AG08395 (cell line): ENCODE results near the gene VCX3B.
"Not testable (repeated sequence)": the region's sequence is repeated elsewhere in the genome, so short reads cannot be mapped to it uniquely, and the experiment has no call there.

Experiments used
- DNase-seq: peaks from one replicate; pipeline ENCODE4 v3.0.0; 2012; ENCODE audit warnings: mixed read lengths, low spot score

Gene VCX3B

DNA sequence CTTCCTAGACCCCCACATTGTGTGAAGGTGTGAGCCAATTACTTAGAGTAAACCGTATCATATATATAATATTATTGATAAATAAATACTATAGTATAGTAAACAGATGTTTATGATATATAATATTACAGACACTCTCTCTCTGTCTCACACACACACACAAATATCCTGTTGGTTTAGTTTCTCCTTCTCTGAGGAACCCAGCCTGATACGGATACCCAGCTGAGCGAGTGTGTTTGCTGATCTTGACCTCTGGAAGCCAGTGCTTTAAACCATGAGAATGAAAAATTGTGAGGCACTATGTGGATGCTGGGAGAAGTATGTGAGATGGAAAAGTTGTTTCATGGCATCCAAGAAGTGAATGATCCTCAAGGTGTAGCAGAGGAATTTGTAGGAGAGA, at the start of gene VCX3B:
VCX3B (plus strand) TSS at position 301 of the 400 bp plus-strand sequence. CDS start 621 bp downstream, outside the sequence.
- DNase-seq, result not testable (repeated sequence)

DNA sequence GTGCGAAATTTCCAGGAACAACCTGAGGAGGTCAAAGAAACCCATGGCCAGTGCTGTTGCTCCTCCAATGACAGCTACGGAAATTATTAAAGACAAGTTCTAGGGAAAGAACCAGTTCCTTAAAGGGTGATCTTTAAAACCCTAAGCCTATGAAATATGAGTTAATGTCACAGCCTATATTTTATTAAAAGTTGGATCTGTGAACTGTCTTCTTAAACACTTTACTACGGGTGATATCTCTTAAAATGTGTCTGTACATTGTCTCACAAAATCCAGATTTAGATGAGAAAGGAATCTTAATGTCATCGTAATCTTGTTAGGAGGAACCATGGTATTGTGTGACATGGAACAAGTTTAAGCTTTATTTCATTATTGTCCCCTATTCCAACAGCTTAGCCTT, 46.3 kb upstream of the VCX3B start:
- DNase-seq, result no peak

GRCh38 chrX:8424912-8425311, 39.7 kb upstream of the VCX3B start:
- DNase-seq, result no peak

DNA sequence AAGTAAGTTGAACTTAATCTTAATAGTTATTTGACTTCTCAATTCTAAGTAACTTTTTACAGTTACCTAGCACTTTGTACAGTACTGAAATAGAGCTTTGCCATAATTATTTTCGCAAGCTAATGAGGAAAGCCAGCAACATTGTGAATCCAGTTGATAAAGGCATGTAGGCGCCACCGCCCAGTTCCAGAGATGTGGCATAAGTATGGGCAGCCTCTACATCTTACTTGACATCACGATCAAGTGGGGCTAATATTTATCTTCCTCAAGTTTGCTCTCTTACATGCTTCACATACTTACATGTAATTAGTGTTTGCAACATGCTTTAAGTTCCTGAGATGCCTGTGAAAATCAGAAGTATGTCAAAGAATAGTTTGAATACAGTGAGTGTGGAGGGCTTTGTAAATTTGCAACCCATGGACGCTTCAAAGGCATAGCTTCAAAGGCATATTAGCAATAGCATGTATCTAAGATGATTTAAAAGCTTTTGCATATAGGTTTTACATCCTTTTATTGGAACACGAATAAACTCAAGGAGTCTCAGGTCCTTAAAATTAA, 34.9 kb upstream of the VCX3B start:
- DNase-seq, result no peak

- DNase-seq, result no peak
These were observed 34.2 kb upstream of the VCX3B start for GRCh38 chrX:8430444-8430843.

GRCh38 chrX:8432396-8432795, 32.2 kb upstream of the VCX3B start:
- DNase-seq, result no peak

DNA sequence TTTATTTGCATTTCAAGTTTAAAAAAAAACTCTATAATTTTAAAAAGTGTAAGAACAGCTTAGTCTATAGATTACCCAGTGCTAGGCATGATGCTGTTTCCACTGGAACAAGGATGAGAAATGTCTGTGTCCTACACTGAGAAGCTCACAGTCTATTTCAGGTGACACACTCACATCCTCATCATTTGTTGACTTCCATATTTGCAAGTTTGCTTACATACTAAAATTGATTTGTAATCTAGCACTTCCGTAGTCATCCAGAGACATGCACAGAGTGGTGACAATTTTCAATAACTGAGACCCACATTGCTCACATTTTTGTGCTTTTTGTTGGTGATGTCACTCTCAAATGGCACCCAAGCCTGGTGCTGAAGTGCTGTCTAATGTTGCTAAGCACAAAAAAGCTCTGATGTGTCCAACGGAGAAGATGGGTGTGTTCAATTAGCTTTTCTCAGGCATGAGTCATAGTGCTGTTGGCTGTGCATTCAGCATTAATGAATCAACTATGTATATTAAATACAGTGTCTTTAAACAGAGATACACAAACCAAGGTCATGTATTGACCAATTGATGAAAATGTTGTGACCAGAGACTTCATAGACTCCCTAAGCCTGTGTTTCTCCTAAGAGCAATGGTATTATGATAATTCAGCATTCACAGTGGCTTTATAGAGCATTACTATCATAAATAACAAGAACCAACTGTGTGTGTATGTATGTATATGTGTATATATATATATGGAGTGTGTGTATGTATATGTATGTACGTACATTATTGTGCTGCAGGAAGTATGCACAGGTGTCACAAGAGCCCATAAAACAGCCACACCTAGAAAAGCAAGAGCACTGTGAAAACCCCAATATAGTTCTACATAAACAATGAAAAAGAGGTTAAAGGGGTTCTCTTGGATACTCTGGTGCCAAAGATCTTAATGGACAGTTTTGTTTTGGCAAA, 31.2 kb upstream of the VCX3B start:
- no peak for DNase-seq

DNA sequence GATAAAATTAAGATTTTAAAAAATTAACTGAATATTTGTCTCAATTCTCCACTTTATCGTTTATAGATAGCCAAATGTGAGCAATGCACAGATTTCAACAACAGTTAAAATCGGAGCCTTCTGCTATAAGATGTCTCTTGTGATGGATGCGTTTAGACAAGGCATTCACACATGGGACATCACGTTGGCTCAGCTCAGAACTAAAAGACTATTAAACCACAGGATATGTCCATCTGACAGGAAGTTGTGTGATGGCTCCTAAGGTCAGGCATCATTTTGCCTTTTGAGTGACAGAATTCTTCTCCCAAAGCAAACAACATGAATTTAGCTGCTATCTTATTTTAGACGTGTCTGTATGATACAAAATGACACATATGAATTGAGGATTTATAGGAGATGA, 17.3 kb upstream of the VCX3B start:
- DNase-seq, result no peak

- DNase-seq, result not testable (repeated sequence)
These were observed 12.3 kb upstream of the VCX3B start for GRCh38 chrX:8452343-8452742.

GRCh38 chrX:8453611-8454010, 11.0 kb upstream of the VCX3B start:
- DNase-seq, result no peak

- DNase-seq, result no peak
These were observed 9.1 kb upstream of the VCX3B start for GRCh38 chrX:8455557-8455956.

DNA sequence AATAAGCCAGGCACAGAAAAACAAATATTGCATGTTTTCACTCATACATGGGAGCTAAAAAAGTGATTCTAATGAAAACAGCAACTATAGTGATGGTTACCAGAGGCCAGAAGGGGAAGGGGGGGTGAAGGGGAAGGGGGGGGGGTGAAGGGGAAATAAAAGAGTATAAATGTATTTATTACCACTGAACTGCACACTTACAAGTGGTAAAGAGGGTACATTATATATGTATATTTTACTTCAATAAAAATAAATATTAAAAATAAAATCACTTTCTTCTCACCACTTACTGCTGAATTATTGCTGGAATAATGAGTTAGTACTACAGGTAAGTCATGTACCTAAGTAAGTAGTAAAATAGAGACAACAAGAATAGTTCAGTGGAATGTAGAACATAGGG, 2.1 kb upstream of the VCX3B start:
- DNase-seq, result no peak

DNA sequence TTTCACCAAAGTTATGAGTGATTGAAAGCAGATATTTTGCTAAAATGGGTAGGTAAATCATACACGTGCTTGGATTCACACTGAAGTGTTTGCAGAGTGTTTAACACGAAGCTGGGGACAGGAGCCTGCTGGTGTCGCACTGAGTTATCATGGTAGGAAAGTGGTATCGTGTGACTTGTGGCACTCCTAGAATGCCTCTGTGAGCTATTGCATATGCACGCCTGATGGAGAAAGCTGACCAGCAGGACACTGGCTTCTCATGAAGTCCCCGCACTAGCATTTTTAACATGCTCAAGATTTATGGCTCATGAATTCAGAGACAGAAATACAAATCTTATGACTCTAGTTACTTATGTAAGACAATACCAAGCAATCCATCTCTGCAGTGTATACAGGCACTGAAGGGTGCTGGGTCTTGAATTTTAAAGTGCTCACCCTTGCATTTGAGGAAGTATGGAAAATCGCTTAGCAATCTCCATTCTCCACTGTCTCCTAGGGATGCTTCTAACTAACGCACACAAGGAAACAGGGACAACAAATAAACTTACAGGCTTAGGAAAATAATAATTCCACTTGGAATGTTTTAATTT, 19.8 kb downstream of the VCX3B start:
- DNase-seq, result no peak

DNA sequence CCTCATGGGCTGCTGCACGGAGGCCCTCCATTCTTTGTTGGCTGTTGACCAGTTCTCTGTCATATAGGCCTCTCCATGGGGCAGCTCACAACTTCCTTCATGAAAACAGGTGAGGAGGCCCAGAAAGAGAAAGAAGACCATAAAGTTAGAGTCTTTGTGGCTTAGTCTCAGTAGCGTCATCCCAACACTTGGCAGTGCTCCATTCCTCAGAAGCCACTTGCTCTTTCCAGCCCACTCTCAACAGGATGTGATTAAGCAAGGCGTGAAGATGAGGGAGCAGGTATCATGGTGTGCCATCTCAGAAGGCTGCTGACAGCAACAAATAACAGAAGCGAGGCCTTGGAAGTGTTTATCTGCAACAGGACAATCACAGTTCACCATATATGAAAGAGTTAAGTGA, 30.4 kb downstream of the VCX3B start:
- not testable (repeated sequence) for DNase-seq

- DNase-seq, result no peak
These were observed 35.6 kb downstream of the VCX3B start for GRCh38 chrX:8500203-8500602.

DNA sequence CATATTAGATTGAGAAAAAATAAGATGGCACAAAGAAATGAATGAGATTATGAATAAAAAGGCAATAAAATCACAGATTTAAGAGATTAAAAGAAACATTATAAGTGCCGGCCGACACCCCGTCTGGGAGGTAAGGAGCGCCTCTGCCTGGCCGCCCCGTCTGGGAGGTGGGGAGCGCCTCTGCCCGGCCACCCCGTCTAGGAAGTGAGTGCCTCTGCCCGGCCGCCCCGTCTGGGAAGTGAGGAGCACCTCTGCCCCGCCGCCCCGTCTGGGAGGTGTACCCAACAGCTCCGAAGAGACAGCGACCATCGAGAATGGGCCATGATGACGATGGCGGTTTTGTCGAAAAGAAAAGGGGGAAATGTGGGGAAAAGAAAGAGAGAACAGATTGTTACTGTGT, 37.5 kb downstream of the VCX3B start:
- DNase-seq, result not testable (repeated sequence)

DNA sequence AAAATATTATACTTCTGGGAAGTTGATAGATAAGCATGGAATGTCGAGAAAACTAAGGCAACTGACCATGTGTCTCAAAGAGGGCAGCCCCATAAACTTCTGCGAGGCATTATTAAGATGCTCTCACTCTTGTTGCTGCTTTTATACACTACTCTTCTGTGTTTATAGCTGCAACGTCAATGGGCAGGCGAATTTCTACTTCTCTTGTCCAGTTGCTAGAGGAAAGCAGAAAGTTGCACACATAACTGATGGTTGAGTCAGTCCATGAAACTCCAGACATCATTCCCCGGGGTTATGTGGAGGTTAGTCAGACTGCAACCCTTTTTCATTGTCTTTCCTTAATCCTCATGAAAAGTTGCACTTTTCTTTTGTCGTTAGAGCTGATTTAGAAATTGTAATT, 39.8 kb downstream of the VCX3B start:
- no peak for DNase-seq
